ENCODE measurements around the gene DCLK2.
"Not testable (repeated sequence)": the region's sequence is repeated elsewhere in the genome, so short reads cannot be mapped to it uniquely, and the experiment has no call there.

The DCLK2 gene

DNA sequence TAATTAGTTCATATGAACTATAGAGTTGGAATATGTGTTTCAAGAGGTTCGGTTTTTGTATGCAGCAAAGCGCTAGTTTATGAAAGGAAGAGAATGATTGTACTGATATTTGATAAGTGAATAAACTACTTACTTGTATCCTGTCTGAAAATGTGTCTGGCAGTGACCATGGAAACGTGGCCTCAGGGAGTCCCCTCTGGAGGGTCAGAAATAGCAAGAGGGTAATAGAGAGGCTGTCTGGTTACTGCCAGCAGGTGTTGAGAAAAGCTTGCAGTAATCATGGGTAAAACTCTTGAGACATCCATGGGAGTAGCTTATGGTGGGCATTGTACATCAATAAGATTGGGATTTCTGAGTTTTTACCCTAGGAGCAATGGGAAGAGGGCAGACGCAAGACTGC is 77.1 kb downstream of the DCLK2 start:
- DNase-seq (ENCODE audit: low read depth), result no peak

DNA sequence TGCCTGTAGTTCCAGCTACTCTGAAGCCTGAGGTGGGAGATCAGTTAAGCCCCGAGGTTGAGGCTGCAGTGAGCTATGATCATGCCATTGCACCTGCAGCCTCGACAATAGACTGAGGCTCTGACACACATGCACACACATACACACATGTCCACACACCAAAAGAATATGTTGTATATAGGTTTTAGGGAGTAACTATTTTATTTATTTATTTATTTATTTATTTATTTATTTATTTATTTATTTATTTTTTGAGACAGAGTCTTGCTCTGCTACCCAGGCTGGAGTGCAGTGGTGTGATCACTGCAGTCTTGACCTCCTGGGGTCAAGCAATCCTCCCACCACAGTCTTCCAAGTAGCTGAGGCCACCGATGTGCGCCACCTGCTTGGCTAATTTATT is 78.3 kb downstream of the DCLK2 start:
- no peak for DNase-seq (ENCODE audit: low read depth)

DNA sequence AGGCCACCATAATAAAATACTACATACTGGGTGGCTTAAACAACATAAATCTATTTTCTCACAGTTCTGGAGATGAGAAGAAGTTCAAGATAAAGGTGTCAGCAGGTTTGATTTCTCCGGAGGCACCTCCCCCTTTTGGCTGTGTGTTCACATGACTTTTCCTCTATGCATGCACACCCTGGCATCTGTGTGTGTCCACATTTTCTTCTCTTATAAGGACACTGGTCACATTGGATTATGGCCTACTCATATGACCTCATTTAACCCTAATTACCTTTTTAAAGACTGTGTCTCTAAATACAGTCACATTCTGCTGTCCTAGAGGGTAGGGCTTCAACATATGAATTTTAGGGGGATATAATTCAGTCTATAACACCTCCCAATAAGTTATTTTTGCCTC is 79.8 kb downstream of the DCLK2 start:
- DNase-seq (ENCODE audit: low read depth), result no peak

DNA sequence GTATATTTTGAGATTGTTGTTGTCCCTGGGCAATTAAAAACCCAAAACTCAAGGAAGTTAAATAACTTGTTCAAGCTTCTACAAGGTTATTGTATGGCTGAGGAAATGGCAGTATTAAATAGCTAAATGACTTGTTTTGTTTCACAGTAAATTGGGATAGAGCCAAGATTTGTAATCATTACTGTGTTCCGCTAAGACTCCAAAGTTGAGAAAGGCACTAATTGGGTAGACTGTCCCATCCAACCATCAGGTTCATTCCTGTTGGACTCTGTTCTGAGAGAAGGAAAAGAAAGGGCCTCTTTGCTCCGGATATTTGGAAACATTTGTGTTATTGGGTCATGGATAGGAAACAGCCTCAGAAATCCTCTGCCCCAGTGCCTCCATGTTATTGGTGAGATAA is 82.2 kb downstream of the DCLK2 start:
- DNase-seq (ENCODE audit: low read depth), result no peak

DNA sequence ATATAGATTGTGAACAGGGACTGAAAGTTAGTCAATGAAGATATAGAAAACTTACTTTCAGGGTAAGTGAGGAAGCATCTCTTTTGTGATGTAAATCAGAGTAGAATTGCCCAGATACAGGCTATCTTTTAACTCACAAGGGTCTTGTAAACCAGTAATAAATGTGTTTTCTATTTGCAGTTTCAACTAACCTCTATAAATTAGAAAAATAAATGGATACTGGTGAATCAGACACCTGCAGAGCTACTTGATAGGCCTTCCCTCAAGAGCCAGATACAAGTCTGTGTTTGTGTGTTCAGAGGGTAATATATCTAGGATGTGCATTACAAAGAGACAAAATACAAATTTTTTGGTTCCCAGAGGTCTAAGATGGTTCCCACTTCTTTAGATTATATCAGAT is 82.9 kb downstream of the DCLK2 start:
- no peak for DNase-seq (ENCODE audit: low read depth)

DNA sequence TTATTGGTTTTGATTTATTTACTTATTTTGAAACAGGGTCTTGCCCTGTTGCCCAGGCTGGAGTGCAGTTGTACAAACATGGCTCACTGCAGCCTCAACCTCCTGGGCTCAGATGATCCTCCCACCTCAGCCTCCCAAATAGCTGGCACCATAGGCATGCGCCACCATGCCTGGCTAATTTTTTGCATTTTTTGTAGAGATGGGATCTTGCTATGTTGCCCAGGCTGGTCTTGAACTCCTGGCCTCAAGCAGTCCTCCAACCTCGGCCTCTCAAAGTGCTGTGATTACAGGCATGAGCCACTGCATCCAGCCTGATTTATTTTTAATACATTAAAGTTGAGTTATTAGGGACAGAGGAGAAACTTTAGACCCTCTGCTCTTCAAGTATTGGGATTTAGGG is 83.8 kb downstream of the DCLK2 start:
- DNase-seq (ENCODE audit: low read depth), result not testable (repeated sequence)

DNA sequence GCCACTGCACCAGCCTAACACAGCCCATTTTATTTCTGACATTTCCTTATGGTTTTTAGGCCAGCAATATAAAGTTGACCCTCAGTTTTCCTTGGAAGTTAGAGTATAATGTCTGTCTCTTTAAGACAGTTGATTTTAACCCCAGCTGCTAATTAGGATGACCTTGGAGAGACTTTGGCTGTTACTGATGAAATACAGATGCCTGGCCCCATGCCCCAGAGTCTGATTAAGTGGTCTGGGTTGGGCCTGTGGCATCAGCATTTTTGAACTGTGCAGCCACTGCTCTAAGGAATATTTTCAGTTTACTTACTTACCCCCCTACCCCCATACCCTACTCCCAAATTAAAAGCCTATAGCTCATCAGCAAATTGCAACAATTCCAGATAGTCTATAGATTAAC is 85.8 kb downstream of the DCLK2 start:
- no peak for DNase-seq (ENCODE audit: low read depth)

DNA sequence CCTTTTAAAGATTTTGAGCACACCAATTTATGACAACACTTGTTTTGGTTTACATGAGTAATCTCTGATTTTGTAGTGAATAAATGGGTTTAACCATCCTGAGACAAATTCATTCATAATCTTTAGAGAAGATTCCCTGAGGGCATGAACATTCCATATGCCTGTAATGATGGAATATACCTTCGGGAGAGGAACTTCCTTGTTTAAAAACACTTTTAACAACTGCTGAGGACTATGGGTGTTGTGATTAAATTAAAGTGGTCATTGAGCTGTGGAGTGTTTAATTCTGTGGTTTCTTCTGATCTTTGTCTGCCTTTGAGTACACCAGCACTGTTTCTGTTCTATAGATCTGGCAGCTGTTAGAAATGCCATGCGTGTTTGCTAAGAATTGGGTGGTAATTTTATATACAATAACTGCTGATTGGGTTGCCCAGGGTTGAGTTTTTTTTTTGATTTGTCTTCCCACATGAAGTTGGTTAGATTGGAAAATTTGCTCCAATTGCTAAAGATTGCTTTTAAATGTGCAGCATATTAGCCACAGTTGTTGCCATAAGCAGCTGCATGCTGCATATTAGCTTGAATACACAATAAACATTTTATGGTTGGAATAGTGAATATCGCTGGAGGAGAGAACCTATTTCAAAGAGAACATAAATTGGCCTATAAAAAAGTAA is 86.8 kb downstream of the DCLK2 start:
- no peak for DNase-seq (ENCODE audit: low read depth)

DNA sequence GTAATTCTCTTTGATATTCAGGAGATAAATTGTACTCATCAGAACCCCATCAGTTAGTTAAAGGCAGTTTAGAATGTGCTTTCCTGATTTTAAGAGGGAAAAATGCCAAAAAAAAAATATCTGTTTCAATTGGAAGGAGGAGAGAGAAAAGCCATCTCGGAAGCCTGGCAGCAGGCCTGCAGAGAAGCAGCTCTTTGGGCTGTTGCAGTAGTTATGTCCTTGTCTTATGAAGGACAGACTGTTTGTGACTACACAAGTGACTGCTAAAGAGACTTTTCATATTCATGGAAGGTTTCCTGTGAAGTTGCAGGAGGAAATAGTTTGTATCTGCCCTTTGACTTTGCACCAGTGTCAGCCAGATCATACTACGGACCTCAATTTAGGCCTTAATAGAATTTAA is 88.8 kb downstream of the DCLK2 start:
- DNase-seq (ENCODE audit: low read depth), result no peak

DNA sequence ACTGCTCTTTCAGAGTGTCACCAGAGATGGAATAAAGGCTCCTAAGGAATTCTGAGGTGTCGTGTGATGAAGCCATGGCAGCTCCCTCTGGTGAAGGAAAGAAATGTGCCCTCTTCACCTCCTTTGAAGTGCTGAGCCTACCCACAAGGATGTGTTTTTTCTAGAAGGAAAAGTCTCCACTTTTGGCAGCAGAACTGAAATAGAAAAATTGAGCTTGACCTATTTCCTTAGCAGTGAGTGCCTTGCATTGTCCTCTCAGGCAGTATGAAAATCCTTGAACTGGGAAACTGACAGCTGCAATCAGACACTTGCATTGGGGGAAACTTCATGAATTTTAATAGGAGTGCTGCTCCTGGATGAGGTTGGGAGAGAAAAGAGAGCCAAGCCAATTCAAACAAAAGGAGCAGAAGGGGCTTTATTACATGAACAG is 95.2 kb downstream of the DCLK2 start:
- DNase-seq (ENCODE audit: low read depth), result no peak

DNA sequence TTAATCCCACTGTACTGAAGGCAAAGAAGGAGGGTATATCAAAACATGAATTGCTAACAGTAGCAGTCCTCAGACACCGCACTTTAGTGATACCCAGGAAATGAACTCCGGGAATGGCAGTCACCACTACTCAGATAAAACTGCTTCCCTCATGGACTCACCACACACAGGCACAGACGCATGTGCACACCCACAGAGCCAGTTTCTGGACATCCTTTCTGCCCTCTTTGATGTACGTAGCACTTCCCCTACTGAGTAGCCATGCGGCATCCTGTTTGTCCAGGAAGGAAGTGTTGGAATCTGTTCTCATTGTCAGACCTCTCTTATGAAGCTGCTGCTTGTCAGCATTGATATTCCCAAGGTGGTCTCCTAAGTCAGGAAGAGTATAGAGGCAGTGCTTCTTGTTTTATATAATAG is 95.7 kb downstream of the DCLK2 start:
- DNase-seq (ENCODE audit: low read depth), result no peak

DNA sequence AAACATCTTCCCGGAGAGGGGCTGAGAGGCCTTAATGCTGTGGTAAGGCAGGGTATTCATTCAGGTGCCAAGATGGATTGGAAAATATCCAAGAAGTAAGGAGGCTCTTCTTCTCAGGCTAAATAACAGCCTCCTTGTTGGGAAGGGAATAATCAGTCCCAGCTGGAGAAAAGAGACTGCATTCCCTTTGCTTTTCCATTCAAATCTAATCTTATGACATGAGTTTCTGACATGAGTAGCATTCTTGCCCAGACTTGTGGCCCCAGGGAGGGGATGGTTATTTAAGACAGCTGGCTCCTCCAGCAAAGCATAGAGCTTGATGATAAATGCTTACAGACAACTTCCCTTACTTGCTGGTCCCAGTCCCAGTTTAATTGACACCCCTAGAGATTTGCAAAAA is 98.3 kb downstream of the DCLK2 start:
- no peak for DNase-seq (ENCODE audit: low read depth)

DNA sequence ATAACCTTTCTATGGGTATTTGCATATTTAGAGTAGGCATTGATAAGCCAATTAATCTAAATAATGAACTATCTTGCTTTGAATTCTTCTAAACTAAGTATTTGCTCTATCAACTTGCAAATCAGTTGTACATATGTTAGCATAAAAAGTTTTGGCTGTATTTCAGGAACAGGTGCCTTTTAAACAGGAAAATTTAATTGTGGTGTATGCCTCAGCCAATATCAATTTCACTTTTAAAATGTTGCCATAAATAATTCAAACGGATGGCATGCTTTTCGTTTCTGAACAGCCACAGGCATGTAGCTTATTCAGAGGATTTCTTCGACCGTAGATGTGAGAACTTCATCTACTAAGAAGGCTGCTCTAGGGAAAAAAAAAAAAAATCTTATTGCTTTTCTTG is 99.9 kb downstream of the DCLK2 start:
- DNase-seq (ENCODE audit: low read depth), result no peak

DNA sequence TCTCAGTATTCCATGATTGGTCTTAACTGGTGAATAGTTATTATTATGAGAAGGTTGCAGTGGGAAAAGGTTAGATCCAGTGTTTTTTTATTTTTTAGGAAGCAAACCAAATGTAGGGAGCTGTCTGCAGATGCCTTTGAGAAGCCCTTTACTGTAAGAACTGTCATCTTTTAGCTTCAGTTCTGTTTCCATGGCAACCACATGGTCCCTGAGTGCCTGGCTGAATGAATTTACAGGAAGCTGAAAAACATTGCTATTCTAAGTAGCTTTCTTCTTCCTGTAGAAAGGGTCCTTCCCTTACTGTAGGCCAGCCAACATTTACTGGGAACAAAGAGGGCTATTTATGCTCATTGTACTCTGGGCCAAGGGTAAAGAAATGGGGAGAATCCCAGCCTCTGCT is 103.3 kb downstream of the DCLK2 start:
- no peak for DNase-seq (ENCODE audit: low read depth)

DNA sequence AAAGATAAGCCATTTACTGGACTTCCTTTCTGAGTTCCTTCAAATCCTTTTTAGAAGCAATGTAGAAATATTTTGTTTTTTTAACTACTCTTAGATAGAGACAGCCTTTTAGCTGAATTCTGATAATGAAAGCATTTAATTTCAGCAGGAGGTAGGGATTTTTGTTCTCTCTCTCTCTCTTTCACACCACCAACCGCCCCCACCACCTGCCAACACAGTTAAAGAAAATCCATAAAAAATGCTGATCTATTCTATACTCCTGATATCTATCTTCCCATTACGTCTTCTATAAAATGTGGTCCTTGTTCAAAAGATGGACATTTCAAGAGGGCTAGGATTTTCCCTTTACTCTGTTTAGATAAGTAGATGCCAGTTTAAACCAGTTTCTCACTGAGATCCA is 104.5 kb downstream of the DCLK2 start:
- no peak for DNase-seq (ENCODE audit: low read depth)

DNA sequence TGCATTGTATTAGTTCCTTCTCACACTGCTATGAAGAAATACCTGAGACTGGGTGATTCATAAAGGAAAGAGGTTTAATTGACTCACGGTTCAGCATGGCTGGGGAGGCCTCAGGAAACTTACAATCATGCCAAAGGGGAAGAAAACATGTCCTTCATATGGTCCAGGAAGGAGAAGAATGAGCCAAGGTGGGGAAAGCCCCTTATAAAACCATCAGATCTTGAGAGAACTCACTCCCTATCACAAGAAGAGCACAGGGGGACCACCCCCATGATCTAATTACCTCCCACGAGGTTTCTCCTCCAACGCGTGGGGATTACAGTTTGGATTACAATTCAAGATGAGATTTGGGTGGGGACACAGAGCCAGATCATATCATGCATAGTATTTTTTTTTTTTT is 106.8 kb downstream of the DCLK2 start:
- not testable (repeated sequence) for DNase-seq (ENCODE audit: low read depth)

DNA sequence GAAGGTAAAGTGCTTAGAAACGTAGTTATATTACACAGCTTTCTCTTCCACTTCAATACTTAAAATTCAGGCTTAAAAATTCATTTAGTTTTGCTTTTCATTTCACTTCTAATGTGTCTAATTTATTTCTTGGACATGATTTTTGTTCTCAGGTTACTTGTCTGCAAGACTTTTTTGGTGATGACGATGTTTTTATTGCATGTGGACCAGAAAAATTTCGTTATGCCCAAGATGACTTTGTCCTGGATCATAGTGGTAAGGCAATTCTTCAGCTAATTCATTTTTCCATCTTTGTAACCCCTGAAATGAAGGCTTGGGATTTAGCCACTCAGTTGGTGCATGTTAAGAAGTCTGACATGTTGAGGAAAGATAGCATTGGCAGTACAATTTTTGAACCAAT is 114.7 kb downstream of the DCLK2 start:
- DNase-seq (ENCODE audit: low read depth), result no peak

DNA sequence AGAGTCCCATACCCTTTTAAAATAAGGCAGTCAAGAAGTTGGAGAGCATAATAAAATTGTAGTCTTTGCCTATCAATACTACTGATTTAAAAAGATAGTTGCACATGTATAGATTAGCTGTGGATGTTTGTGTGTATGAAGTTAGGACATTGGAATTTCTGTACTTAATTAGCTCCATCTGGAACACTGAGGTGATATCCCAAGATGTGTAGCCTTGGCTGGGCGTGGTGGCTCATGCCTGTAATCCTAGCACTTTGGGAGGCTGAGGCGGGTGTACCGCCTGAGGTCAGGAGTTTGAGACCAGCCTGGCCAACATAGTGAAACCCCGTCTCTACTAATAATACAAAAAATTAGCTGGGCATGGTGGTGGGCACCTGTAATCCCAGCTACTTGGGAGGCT is 119.0 kb downstream of the DCLK2 start:
- DNase-seq (ENCODE audit: low read depth), result not testable (repeated sequence)

DNA sequence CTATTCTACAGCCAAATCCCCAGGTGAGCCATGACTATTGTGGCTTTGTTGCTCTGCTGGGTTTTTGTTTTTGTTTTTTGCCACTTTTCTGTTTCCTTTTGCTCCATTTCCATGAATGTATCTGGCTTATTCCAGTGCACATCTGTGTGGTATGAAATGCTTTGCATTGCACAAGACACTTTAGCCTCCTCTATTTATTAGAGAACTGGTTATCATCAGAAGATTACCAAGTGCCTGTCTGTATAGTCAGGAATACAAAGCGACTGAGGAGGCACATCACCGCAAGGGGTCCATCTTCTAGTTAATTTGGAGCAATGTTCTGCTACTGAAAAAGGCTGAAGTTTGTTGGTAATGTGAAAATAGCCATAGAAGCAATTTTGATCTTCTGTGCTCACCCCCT is 120.8 kb downstream of the DCLK2 start:
- DNase-seq (ENCODE audit: low read depth), result no peak

DNA sequence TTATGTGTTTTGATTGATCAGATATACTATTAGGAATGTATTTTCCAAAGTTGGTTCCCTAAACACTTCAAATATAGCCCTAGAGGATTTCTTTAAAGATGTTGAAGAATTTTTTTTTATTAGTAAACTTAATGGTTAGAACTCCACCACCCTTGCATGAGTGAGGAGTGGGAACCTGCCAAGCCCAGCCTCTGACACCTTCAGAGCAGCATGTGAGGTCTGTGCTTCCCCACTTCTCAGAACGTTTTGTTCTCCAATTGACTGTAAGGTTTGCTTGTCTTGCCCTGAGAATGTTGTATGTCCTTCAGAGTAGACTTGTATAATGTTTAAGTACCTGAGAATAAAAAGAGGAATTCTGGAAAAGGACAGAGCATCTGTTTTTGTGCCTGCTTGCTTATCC is 126.8 kb downstream of the DCLK2 start:
- DNase-seq (ENCODE audit: low read depth), result no peak

DNA sequence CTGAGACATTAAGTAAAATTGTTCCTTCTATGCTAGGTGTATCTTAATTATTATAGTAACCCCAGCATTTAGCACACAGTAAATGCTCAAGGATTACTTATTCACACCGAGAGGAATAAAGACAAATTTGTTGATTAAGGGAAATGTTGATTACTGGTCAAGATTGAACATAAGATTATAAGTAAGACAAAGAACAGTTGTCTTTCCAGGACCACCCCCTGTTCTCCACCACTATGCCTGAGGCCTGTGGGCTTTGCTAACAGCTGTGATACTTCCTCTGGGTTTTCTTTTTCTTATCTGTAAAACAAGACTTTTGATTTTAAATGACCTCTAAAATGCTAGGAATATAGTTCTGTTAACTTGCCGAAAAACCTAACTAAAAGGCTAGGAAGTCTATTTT is 128.0 kb downstream of the DCLK2 start:
- no peak for DNase-seq (ENCODE audit: low read depth)

DNA sequence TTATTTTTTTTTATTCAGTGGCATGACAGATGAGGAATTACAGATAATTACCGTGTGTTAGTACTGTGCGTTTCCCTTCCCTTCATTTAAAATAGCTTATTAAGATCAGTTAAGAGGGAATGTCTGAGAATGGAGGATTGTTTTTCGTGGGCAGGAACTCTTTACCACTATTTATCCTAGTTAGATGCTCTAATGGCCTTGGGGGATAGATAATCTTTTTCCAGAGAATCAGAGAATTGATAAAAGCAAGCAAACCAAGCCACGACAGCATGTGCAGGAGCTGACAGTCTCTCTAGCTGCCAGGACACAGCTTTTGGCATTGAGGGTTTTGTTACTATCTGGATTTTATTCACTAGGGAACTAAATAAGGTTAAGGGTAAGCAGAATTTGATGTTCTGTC is 128.7 kb downstream of the DCLK2 start:
- no peak for DNase-seq (ENCODE audit: low read depth)

DNA sequence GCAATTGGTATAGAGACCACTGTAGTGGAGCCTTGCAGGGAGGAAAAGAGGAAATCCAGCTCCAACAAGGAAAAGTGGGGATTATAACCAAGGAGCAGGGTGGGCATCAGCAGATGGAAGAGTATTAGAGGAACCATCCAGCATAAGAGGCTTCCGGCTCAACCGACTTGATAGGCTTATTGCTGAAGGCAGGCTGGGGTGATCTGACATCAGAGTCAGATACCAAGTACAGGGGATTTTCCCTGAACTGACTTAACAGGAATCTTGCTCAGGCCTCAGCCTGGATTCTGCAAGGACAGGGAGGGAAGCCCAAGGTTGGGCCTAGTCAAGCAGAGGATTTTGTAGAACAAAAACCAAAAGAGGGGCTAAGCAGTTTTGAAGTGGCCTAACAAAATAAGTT is 129.6 kb downstream of the DCLK2 start:
- no peak for DNase-seq (ENCODE audit: low read depth)

DNA sequence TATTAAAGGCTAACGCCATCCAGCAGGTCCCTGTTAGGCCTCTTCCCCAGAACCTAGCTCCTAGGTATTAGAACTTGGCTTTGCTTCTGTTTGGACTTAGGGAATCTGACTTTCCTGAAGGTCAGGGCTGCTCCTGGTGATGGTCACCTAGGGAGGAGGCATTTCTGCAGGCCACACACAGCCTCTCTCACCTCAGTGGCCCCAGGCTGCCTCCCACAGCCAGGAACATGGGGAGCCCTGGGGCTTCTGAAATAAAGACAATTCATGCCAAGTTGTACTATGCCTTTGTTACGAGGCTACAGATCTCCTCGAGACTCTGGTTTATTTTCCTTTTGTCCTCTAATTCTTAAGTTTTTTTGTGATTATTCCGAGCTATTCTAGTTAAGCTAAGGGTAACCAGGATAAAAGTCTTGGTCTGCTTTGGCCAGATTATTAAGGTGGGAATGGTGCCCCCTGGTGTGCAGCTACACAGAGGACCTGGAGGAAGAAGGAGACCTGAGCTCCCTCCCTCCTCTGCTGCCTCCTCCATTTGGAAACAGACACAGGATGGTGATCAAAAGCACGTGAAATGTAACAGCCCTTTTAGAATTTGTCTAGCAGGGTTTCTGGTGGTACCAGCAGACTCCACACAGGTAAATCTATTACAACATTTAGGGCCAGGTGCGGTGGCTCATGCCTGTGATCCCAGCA is 131.0 kb downstream of the DCLK2 start:
- DNase-seq (ENCODE audit: low read depth), result no peak
